EH (cell line): Measurements from ENCODE around the gene GPRC5B.

Experiments
- DNase-seq: peaks from one replicate; pipeline ENCODE4 v3.0.0-alpha.2; 2015; ENCODE audit warnings: low read depth

Gene GPRC5B

DNA sequence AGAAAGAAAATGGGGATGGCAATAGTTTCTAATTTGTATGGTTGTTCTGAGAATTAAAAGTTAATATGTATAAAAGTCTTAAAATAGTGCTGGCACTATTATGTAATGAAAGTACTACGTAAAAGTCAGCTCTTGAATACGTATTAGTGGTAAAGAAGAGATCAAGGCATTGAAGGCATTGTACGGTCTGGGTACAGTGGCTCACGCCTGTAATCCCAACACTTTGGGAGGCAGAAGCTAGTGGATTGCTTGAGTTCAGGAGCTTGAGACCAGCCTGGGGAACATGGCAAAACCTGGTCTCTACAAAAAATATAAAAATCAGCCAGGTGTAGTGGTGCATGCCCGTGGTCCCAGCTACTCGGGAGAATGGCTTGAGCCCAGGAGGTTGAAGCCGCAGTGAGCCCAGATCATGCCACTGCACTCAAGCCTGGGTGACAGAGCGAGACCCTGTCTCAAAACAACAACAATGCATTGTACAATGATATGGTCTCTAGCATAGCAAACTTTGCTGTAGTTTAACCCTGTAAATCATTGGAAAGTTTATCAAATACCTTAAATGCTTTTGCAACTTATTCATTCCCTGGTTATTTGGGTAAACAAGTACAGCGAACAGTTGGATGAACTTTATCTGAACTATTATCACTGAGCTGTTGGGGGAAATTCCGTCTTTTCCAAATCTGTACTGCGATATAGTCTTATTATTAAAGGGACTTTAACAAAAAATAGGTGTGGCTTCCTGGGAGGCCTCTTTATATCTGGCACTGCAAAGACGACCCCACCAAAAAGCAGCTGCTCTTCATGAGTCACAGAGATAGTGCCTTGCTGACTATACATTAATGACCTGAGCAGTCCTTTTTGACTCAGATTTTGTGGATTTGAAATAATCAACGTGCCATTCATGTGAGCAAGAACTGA is 73.6 kb downstream of the GPRC5B start:
- peak; percentile 76 for DNase-seq

DNA sequence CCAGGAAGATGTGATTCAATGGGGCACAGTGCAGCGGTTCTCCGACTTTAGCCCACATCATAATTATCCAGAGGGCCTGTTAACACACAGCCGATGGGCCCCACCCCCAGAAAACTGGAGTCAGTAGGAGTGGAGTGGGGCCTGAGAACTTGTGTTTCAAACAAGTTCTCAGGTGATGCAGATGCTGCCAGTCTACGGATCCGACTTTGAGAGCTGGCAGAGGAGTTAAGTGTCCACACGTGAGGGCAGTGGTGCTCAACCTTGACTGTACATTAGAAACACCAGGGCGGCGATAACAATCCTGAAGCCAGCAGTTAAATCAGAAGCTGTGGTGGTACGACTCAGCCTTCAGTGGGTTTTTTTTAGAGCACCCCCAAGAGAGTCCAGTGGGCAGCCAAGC is 75.0 kb downstream of the GPRC5B start:
- no peak for DNase-seq

DNA sequence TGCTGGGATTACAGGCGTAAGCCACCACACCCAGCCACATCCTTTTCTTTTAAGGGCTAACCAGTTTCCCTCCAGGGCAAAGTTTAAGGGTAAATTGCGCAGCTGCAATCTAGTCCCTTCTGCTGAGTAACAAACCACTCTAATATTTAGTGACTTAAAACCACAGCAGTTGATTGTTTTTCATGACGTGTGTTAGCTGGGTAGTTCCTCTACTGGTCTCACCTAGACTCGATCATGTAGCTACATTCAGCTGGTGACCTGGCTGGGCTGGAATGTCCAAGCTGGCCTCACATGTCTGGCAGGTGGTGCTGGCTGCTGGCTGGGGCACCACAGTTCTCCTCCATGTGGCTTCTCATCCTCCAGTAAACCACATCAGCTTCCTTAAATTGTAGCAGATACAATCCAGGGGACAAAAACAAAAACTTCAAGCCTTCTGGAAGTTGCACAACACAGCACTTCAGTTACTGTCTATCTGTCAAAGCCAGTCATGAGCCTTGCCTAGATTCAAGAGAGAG is 75.5 kb downstream of the GPRC5B start:
- DNase-seq = peak; percentile 6

DNA sequence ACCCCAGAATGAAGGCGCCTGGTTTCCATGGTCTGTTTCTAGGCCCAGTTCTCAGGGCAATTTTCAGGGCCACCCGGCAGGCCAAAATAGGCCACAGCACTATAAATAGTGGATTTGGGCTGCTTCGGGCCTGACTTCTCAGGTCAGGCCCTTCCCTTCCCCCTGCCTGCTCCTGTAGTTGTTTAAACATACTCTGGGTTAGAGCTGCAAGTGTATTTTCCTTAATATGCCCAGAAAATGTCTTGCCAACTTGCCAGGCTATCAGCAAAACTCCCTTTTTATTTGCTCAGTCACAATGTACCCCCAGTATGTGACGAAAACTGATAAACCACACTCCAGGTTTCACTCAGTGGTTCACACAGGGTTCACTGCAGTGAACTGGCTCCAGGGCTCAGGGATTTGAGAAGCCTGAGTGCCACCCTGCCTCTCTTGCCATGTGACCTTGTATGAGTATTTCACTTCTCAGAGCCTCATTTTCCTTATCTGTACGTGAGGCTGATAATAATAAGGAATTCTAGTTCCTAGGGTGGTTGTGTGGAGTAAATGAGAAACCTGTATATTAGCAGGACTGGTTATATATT is 76.5 kb downstream of the GPRC5B start:
- no peak for DNase-seq
